HepG2 (cell line): ENCODE measurements around the gene CRIM1. TPM values are rescaled to one million over a fixed set of nuclear protein-coding genes. Genes with fewer than 3 reads are reported as not detected.

Experiments
- ATAC-seq: fragments of 200-7000 bp; cut with Tn5 transposase; 3 replicates; pipeline ENCODE4 v1.9.1; 2020; ENCODE audit warnings: mild to moderate bottlenecking, moderate library complexity
- BruUV-seq: library from RNA; stranded (reverse); fragments of 400-500 nt; replicated peaks from 2 replicates; lab custom pipeline; 2021; lab: Mats Ljungman, UMichigan
- CTCF ChIA-PET: fragments of 300-600 bp; formaldehyde crosslinking; extraction: SDS; loops from one replicate; lab custom pipeline; 2021; ENCODE audit warnings: low total read pairs, inconsistent platforms, low intra/inter-chr PET ratio; lab: Yijun Ruan, JAX
- POLR2A ChIA-PET: fragments of 350-600 bp; sonication (Branson Sonifier 250); formaldehyde crosslinking; loops from one replicate; lab custom pipeline; 2020; ENCODE audit warnings: antibody characterized with exemption, inconsistent platforms; lab: Yijun Ruan, JAX
- DNase-seq: peaks from one replicate; pipeline ENCODE4 v3.0.0-alpha.2; 2015; ENCODE audit warnings: low spot score
- FAIRE-seq: peaks from 3 replicates; lab custom pipeline; 2011; peaks lifted over from hg19 to GRCh38; lab: Jason Lieb, UNC
- H2AFZ ChIP-seq: one replicate; pipeline ENCODE4 v1.6.1; 2011; ENCODE audit warnings: low read length, inconsistent platforms
- H3K27ac ChIP-seq: fragments of 300-600 bp; 3 replicates; pipeline ENCODE4 v1.8.0; 2011; ENCODE audit warnings: mixed run types, mild to moderate bottlenecking, mixed read lengths, low read length, inconsistent platforms; ENCODE audit not compliant: insufficient read depth; ENCODE audit errors: extremely low read length
- H3K27me3 ChIP-seq, 2 experiments: fragments of 200-600 bp in 1 of 2; 2 replicates in 1 of 2; 3 replicates in 1 of 2; pipeline versions ENCODE4 v1.6.0 to v1.8.0; 2011; ENCODE audit warnings: low read length in 2 of 2, mild to moderate bottlenecking in 2 of 2, moderate library complexity in 2 of 2, inconsistent platforms in 1 of 2; ENCODE audit not compliant: insufficient read depth in 2 of 2, control insufficient read depth in 1 of 2
- H3K36me3 ChIP-seq, 2 experiments: fragments of 200-600 bp in 1 of 2; replicated peaks in 1 of 2; 2 replicates in 1 of 2; 3 replicates in 1 of 2; pipeline versions ENCODE4 v1.5.1 to v1.8.0; 2011; ENCODE audit warnings: low read length in 2 of 2, inconsistent platforms in 1 of 2; ENCODE audit not compliant: insufficient read depth in 2 of 2, control insufficient read depth in 1 of 2
- H3K4me1 ChIP-seq: 2 replicates; pipeline ENCODE4 v1.5.1; 2012; ENCODE audit warnings: low read length, inconsistent platforms; ENCODE audit not compliant: insufficient read depth
- H3K4me2 ChIP-seq: 2 replicates; pipeline ENCODE4 v1.6.0; 2011; ENCODE audit warnings: low read depth, low read length, inconsistent platforms
- H3K4me3 ChIP-seq, 3 experiments: fragments of 200-600 bp in 1 of 3; sonication (generic), shearing (Covaris generic) in 1 of 3; replicated peaks in 1 of 3; 2 replicates each; pipeline ENCODE4 v1.5.1; 2011 to 2016; ENCODE audit warnings: low read length in 3 of 3, inconsistent platforms in 2 of 3, low read depth in 2 of 3, mild to moderate bottlenecking in 2 of 3, control low read depth in 1 of 3, mixed read lengths in 1 of 3; ENCODE audit not compliant: insufficient read depth in 1 of 3
- H3K79me2 ChIP-seq: one replicate; pipeline ENCODE4 v1.6.1; 2011; ENCODE audit warnings: low read length, inconsistent platforms; ENCODE audit not compliant: insufficient read depth
- H3K9ac ChIP-seq: 2 replicates; pipeline ENCODE4 v1.6.0; 2011; ENCODE audit warnings: mild to moderate bottlenecking, low read depth, low read length, inconsistent platforms; ENCODE audit not compliant: insufficient read depth
- H3K9me3 ChIP-seq: 2 replicates; pipeline ENCODE4 v1.5.1; 2012; ENCODE audit warnings: mild to moderate bottlenecking, low read length
- H4K20me1 ChIP-seq: 2 replicates; pipeline ENCODE4 v1.6.0; 2011; ENCODE audit warnings: inconsistent platforms, mild to moderate bottlenecking, low read length, moderate library complexity; ENCODE audit not compliant: insufficient read depth
- CEBPG ChIP-seq: IDR thresholded peaks from 2 replicates; pipeline ENCODE4 v1.6.1; 2016
- CHD4 ChIP-seq: fragments of 200-600 bp; sonication (generic); IDR thresholded peaks from 2 replicates; pipeline ENCODE4 v1.7.0; 2017; ENCODE audit warnings: mild to moderate bottlenecking, low read length, borderline replicate concordance
- CSRNP1 ChIP-seq: sonication (generic); formaldehyde crosslinking; IDR thresholded peaks from 2 replicates; pipeline ENCODE4 v1.8.1; 2023; ENCODE audit warnings: mild to moderate bottlenecking, missing genetic modification reagents
- HES4 ChIP-seq: sonication (generic); formaldehyde crosslinking; IDR thresholded peaks from 2 replicates; pipeline ENCODE4 v1.9.0; 2021; ENCODE audit warnings: mild to moderate bottlenecking, missing genetic modification reagents, borderline replicate concordance
- ZNF709 ChIP-seq: sonication (generic); formaldehyde crosslinking; IDR thresholded peaks from 2 replicates; pipeline ENCODE4 v1.5.0; 2020; ENCODE audit warnings: mild to moderate bottlenecking, missing genetic modification reagents
- WGBS: methylation state at CpG from one replicate; pipeline ENCODE4 v1.1.6; 2017; ENCODE audit warnings: low lambda C conversion rate; 5-methylcytosine and 5-hydroxymethylcytosine counted together
- in situ Hi-C: cut with HindIII; loops from 2 replicates; pipeline ENCODE4 v1.10.0; 2017; ENCODE audit warnings: low pct_unique_long_range_greater_than_20kb; ENCODE audit not compliant: extremely low pct_ligation_motif_present
- intact Hi-C: fragments of 100-400 bp; cut with micrococcal nuclease; formaldehyde crosslinking; loops from one replicate; pipeline ENCODE4 v1.10.0; 2022; ENCODE audit not compliant: unreplicated experiment
- polyA plus RNA-seq, 8 experiments: library from polyadenylated mRNA; depleted of rRNA in 3 of 8; stranded (reverse) in 7 of 8; unstranded in 1 of 8; fragments of >200 nt; fragmentation: Illumina TruSeq in 4 of 8; extraction: Trizol in 4 of 8; gene quantifications; 2 replicates each; pipeline versions ENCODE4 v1.2.1 to v1.2.3, GENCODE V29; 2011 to 2016; ENCODE audit warnings: low read depth in 4 of 8, missing spikeins in 1 of 8, mixed read lengths in 1 of 8; ENCODE audit not compliant: insufficient read depth in 1 of 8
- total RNA-seq, 5 experiments: library from RNA; depleted of rRNA; stranded (reverse); fragments of >200 nt; fragmentation: Illumina TruSeq; extraction: Trizol; gene quantifications; 2 replicates each; pipeline ENCODE4 v1.2.3, GENCODE V29; 2016; ENCODE audit warnings: low read depth in 1 of 5

CRIM1 gene
- total and polyA plus RNA-seq, 2 of the 13 experiments (the other 11 are each of a cell fraction or from before 2014, with no cell fraction given) = 39.1 to 69.9 TPM

DNA sequence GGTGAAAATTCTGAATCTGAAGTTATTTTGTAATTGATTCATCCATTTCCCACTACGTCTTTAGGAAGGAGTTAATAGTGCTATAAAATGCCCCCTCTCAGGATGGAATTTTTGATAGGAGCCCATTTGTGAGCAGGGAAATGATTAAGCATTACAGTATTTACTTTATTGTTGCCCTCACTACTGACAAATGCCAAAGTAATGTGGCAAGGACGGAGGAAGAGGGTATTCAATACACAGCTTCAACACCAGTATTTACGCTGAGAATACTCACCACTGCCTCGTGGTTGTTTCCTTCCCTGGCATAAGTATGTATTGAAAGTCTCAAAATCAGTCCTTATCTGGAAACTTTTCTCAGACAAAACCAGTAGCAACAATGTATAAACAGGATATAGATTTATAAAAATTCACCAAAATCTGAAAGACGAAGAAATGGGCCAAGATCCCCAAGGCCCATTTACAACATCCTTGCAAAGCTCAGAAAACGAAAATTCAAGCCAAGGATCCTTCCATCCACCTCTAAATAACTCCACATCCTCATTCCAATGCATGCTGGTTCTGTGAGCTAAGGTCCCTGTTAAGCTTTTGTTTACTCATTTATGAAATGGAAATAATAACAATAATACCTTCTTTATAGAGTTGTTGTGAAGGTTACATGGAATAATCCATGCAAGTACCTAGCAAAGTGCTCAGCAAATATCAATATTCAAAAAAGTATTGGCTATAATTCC lies 213.1 kb downstream of the CRIM1 start:
- Histone ChIP-seq H2AFZ (no peak overlapping the region), H3K9ac (no peak overlapping the region)
- intact Hi-C loops = no loop called here

More for the DNA sequence above, 213.1 kb downstream of the CRIM1 start:
- no peaks in the 10 kb centered on the region for H3K27me3 ChIP-seq
- no peak for ATAC-seq
- no peak overlapping the region for H3K4me3 ChIP-seq
- peaks cover 7% of the 10 kb centered on the region for H3K4me1 ChIP-seq
- BruUV-seq = no TSS peak
- no peaks in the 10 kb centered on the region for H3K79me2 ChIP-seq
- no peak overlapping the region for H3K4me2 ChIP-seq
- TF ChIP-seq HES4 (CRISPR knock-in tag) (no peak), ZNF709 (CRISPR knock-in tag) (no peak), CHD4 (no peak), CEBPG (no peak), CSRNP1 (CRISPR knock-in tag) (0 out of 2 replicates have a peak, but pooled peaks have one; percentile 28)
- no peaks in the 10 kb centered on the region for H3K9me3 ChIP-seq
- no peak overlapping the region for H3K27ac ChIP-seq
- no peaks in the 10 kb centered on the region for H4K20me1 ChIP-seq
- POLR2A ChIA-PET = no interaction called here
- CTCF ChIA-PET = no interaction called here
- DNase-seq = no peak
- in situ Hi-C loops = no loop called here
- no peak for FAIRE-seq
- 96% methylated on average over 6 of the region's 6 CpGs for WGBS
- peaks cover 2 to 44% of the 10 kb centered on the region in 2 experiments; a peak in 4 of 5 replicates for H3K36me3 ChIP-seq
